GM12892 (cell line): ENCODE results near the gene AK9.

ENCODE experiments used
- POLR2A ChIP-seq: IDR thresholded peaks from 2 replicates; pipeline ENCODE4 v1.6.1; 2011; ENCODE audit warnings: low read depth, low read length, control low read depth
- POLR2AphosphoS5 ChIP-seq: IDR thresholded peaks from 2 replicates; pipeline ENCODE4 v1.6.1; 2011; ENCODE audit warnings: low read depth, low read length, control low read depth

DNA sequence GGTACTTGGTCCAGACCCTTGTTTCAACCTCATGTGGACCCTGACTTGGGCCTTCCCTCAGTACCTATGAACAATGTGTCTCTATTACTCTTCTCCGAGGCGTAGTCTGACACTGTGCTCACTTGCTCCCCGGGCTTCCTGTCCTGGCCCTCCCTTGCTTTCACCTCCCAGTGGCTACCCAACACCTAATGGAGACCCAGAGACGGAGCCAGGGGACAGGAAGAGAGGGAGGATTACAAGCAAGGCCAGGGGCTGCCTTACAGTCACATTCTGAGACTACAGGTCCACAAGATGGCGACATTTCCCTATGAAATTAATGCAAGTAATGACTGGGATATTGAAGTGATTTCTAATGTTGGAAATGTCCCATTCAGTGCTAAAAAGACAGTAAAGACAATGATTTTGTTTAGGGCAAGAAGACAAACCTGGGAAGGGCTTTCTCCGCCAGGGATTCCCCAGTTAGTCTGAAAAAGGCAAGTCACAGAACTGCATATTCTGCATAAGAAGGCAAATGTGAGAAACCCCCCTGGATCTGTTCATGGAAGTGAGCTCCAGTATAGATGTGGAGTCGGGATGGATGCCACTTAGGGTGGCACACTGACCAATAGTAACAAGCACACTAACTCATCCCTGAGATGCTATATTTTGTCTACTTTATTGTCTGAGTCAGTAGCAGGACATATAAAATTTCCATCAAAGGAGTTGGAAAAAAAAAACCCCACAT is 163.9 kb downstream of the AK9 start:
- no peak for TF ChIP-seq POLR2AphosphoS5
- no peak for TF ChIP-seq POLR2A
